ENCODE measurements around the gene ABHD13. TPM values are rescaled to one million over a fixed set of nuclear protein-coding genes. Genes with fewer than 3 reads are reported as not detected.
"Not testable (repeated sequence)": the region's sequence is repeated elsewhere in the genome, so short reads cannot be mapped to it uniquely, and the experiment has no call there.

The ABHD13 gene
- 3.2 and 3.4 TPM in 2 replicates for total RNA-seq (2014; rRNA removed; shearing (Covaris generic))

DNA sequence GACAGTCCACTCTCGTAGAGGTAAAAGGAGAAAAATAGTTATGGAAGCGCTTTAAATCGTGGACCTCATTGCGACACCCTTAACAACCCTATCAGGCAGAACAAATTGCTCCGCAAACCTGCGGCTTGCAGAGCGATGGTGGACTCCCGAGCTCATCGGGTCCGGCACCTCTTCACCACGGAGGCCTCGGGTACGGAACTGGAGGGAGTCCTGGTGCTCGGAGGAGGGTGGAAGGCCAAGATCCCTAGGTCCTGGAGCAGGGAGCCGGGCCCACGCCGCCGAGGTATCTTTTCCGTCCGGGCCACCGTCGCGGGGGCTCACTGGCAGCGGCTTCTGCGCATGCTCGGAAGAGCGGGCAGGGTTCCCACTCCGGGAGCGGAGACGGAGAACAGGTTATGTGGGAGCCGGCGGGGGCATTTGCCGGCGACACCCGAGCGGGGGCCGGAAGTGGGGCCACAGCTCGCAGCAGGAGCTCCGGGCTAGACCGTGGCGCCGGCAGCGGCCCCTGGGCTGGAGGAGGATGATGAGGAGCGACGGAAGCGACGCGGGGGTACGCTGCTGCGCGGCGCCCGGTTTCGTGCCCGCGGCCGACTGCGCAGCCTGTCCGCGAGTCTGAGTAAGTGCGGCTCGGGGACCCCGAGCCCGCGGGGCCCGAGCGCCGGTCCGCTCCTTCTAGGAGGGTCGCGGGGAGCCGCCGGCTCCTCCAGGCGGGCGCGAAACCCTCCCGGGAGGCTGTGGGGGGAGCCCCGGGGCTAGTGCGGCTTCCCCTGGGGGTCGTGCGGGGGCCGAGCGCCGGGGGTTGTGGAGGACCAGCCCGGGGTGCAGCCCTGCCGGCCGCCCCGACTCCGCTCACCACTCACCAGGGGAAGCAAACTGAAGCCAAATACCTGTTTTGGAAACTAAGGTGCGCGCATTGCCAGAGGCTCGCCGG, at the start of gene ABHD13:
Gene ABHD13 (plus strand): TSS at position 349 of the 931 bp plus-strand sequence. CDS start 10,827 bp downstream, outside the sequence.
- peak; percentile 91 for DNase-seq (ENCODE audit: low read depth)

DNA sequence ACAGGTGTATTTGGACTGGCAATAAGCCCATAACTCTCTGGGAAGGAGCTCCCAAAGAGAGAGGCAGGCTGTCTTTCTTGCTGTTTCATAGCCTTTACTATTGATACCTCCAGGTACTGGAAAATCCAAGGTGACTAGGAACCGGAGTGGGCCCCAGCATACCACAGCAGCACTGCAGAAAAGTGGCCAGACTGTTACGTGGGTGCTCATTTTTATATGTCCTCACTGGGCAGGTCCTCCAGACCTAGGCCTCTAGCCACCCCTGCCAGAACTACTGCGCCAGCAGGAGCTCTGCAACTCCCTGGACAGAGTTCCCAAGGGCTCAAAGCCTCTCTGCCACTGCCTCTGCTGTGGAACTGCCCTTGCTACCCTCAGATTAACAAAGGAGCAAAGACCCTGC, 49.3 kb upstream of the ABHD13 start:
- no peak for DNase-seq (ENCODE audit: low read depth)

- DNase-seq (ENCODE audit: low read depth), result peak; percentile 13
These were observed 41.4 kb upstream of the ABHD13 start for GRCh38 chr13:108176685-108177274.

GRCh38 chr13:108178078-108178477, 40.1 kb upstream of the ABHD13 start:
- DNase-seq (ENCODE audit: low read depth), result no peak

GRCh38 chr13:108182652-108183051, 35.5 kb upstream of the ABHD13 start:
- no peak for DNase-seq (ENCODE audit: low read depth)

DNA sequence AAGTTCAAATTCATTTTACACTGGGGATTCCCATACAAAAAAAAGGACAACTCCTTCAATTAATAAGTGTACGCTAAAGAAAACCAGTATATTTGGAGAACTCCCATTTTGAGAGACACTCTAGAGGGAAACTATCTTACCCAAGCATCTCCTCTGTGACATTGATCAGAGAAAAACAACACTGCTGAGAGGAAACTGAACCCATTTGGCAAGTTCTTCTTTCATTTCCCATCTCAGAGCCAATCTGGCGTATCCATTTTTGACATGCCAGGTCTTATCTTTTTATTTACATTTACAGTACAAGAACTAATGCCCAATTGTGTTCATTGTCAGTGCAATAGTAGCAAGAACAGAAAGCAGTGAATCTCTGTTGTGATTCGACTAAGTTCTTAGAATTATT, 33.0 kb upstream of the ABHD13 start:
- DNase-seq (ENCODE audit: low read depth), result no peak

DNA sequence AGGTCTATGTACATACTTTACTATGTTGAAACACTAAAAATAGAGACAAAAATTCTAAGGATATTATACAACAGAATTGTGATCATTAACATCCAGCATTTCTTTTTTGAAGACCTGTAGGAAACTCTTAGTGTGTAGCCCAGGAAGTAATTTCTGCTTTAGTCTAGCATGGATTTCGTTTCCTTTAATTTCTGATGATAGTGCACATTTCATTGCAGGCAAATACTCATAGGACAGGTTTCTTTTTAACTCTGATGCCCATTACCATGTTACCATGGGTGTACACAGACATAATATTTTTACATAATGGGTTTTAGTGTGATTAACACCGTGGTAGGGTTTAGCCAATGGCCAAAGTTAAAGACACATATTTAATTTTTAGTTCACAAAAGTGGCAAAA, 29.9 kb upstream of the ABHD13 start:
- no peak for DNase-seq (ENCODE audit: low read depth)

DNA sequence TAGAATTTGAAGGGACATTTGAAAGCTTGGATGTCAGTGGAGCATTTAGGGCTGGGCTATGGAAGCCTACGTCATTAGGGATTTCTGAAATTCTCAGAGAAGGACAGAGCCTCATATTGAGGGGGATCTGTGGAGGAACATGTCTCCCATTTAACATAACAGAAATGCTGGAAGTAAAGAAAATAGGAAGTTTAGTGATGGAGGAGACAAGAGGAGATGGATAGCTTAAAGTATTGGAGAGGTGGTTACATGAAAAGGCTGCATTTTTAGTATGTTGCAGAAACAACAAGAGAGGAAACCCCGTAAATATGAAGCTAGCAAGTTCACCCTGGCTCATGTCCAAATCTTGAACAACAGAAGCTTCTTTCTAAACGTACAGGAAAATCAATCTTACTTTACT, 27.3 kb upstream of the ABHD13 start:
- no peak for DNase-seq (ENCODE audit: low read depth)

- DNase-seq (ENCODE audit: low read depth), result no peak
These were observed 24.4 kb upstream of the ABHD13 start for GRCh38 chr13:108193806-108194205.

DNA sequence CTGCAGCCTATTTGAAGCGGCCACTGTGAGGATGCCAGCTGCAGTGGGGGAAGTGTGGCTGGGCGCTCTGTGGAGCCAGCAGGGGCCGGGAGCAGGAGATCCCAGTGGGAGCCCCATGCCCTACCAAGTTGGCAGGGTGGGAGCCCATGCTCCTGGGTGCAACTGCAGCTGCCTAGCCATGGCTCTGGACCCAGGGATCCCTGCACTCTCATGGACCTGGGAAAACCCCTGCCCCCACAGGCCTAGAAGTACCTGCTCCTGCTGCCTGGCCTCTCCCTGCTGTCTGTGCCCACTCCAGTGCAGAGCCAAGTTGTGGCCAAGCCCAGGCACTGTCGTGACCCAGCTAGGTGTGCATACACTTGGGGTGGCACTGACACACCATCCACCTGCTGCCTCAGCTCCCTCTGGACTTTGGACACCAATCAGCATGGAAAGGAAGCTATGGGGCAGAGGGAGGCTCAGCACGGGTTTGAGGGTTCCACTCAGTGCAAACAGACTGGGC, 23.7 kb upstream of the ABHD13 start:
- no peak for DNase-seq (ENCODE audit: low read depth)

DNA sequence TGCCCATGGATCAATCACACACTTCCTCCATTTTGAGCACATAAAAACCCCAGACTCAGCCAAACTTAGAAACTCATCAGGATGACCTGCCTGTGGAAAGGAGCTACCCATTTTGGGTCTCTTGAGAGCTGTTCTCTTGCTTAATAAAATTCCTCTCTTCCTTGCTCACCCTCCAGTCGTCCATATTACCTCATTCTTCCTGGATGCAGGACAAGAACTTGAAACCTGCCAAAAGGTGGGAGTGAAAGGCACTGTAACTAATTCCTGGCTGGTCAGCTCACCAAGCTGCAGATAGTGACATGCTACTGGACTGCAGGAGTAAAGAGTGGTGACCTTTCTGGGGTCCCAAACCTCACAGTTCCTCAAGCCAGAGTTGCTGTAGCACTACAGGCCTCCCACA, 23.0 kb upstream of the ABHD13 start:
- no peak for DNase-seq (ENCODE audit: low read depth)

GRCh38 chr13:108195861-108196260, 22.3 kb upstream of the ABHD13 start:
- no peak for DNase-seq (ENCODE audit: low read depth)

DNA sequence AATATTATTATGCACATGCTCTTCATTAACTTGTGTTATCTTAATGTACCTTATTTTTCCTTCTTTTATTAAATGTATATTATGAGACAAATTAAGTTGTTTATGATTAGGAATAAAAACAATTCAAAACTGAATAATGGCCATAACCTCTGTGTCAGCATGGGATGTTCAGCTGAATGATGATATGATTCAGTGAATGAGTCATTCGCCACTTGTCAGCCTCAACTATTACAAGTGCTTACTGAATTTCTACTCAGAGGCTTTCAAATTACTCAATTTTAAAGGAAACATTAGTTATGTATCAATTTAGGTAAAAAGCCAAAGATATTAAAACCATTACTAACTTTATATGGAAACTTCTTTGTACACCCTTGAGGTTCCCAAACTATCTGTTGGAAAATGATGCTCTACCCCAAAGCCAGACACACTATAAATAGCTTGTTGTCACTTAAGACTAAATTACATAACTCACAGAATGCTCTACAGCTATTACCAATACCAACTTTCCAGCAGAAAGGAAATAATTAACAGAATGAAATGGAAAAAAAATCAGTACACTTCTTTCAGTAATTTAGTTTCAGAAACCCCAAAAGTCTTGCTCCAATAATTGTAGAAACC, 17.3 kb upstream of the ABHD13 start:
- DNase-seq (ENCODE audit: low read depth), result no peak

- DNase-seq (ENCODE audit: low read depth), result no peak
These were observed 7.6 kb upstream of the ABHD13 start for GRCh38 chr13:108210551-108210950.

- DNase-seq (ENCODE audit: low read depth), result no peak
These were observed 5.3 kb upstream of the ABHD13 start for GRCh38 chr13:108212886-108213285.

DNA sequence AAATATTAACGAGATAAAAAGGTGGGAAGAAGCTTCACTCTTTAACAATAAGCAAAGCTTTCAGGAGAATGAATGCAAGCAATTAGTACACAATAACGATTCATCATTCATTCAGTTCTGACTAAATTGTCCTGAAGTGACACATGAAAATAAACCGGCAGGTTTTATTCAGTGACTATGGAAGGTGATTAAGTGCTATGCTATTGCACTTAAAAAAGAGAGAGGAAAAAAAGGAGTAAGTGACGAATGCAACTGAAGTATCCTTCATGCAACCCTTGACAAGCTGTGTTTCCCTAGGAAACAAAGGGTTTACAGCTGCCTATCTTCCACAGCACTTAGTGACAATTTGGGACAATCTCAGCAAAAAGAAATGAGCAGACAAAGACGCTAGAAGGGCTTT, 4.2 kb upstream of the ABHD13 start:
- DNase-seq (ENCODE audit: low read depth), result no peak

GRCh38 chr13:108214441-108215271, 3.5 kb upstream of the ABHD13 start:
- DNase-seq (ENCODE audit: low read depth), result no peak

GRCh38 chr13:108215436-108215835, 2.8 kb upstream of the ABHD13 start, which contains the start of gene LIG4:
TSS of gene LIG4 (minus strand) at chr13:108215536. CDS start at chr13:108211268, 4,268 bp downstream.
- DNase-seq (ENCODE audit: low read depth), result peak; percentile 93

DNA sequence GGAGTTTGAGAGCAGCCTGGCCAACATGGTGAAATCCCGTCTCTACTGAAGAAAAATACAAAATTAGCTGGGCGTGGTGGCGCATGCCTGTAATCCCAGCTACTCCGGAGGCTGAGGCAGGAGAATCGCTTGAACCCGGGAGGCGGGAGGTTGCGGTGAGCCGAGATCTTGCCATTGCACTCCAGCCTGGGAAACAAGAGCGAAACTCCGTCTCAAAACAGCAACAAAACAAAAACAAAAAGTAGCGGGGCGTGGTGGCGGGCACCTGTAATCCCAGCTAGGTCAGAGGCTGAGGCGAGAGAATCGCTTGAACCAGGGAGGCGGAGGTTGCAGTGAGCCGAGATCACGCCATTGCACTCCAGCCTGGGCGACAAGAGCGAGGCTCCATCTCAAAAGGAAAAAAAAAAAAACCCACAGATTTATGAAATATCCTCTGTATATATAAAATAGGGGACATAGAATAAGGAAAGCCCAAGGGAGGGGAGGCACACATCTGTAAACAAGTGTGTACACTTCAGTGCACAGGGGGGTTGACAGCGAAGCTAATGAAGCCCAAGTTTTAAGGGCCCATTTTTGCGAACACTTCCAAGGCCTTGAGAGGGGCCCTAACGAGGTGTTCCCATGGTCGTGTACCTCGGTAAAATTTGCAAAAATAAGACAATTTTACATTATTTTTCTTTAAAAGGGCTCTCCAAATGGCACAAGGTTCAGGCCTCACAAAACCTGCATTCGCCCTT, 717 bp upstream of the ABHD13 start:
- DNase-seq (ENCODE audit: low read depth), result not testable (repeated sequence)

- DNase-seq (ENCODE audit: low read depth), result no peak
These were observed 1.8 kb downstream of the ABHD13 start for GRCh38 chr13:108220041-108220440.

Measured in Daoy (cell line).